IMR-90 (cell line): ENCODE data around the gene MRPS9. TPM values are rescaled to one million over a fixed set of nuclear protein-coding genes. Genes with fewer than 3 reads are reported as not detected.

Experiments used
- ATAC-seq: fragments of 200-7000 bp; cut with Tn5 transposase; 2 replicates; pipeline ENCODE4 v1.9.1; 2020; ENCODE audit warnings: low read depth, mild to moderate bottlenecking, moderate library complexity
- BruUV-seq: library from RNA; stranded (reverse); fragments of 400-500 nt; replicated peaks from 2 replicates; lab custom pipeline; 2021; lab: Mats Ljungman, UMichigan
- CTCF ChIA-PET: fragments of 300-600 bp; formaldehyde crosslinking; extraction: SDS; loops from one replicate; lab custom pipeline; 2021; ENCODE audit warnings: antibody characterized with exemption; lab: Yijun Ruan, JAX
- POLR2A ChIA-PET: fragments of 300-600 bp; sonication (Branson Sonifier 250); formaldehyde crosslinking; loops from one replicate; lab custom pipeline; 2022; ENCODE audit warnings: antibody characterized with exemption; ENCODE audit not compliant: unreplicated experiment; lab: Charles Lee
- DNase-seq: peaks from one replicate; pipeline ENCODE4 v3.0.0; 2013
- H2AFZ ChIP-seq: replicated peaks from 2 replicates; pipeline ENCODE3; 2013; ENCODE audit warnings: low read length, mild to moderate bottlenecking; ENCODE audit not compliant: poor library complexity
- H2AK5ac ChIP-seq: 2 replicates; pipeline ENCODE4 v1.6.1; 2013; ENCODE audit warnings: low read depth, low read length, inconsistent platforms
- H2AK9ac ChIP-seq: replicated peaks from 2 replicates; pipeline ENCODE3; 2013; ENCODE audit warnings: mild to moderate bottlenecking, low read depth, low read length, moderate library complexity; ENCODE audit not compliant: poor library complexity
- H2BK120ac ChIP-seq: 2 replicates; pipeline ENCODE4 v1.6.1; 2013; ENCODE audit warnings: low read depth, low read length, inconsistent platforms
- H2BK15ac ChIP-seq: 3 replicates; pipeline ENCODE4 v1.6.1; 2013; ENCODE audit warnings: low read depth, low read length, inconsistent platforms
- H2BK20ac ChIP-seq: 2 replicates; pipeline ENCODE4 v1.6.1; 2013; ENCODE audit warnings: low read depth, mild to moderate bottlenecking, inconsistent platforms, low read length, moderate library complexity
- H2BK5ac ChIP-seq: 2 replicates; pipeline ENCODE4 v1.6.1; 2013; ENCODE audit warnings: mild to moderate bottlenecking, low read depth, low read length, inconsistent platforms; ENCODE audit not compliant: poor library complexity, severe bottlenecking
- H3K14ac ChIP-seq: replicated peaks from 2 replicates; pipeline ENCODE4 v1.6.1; 2013; ENCODE audit warnings: low read depth, low read length, inconsistent platforms
- H3K18ac ChIP-seq: 2 replicates; pipeline ENCODE4 v1.6.1; 2013; ENCODE audit warnings: low read depth, low read length, control low read depth
- H3K23ac ChIP-seq: 2 replicates; pipeline ENCODE4 v1.6.1; 2013; ENCODE audit warnings: low read depth, low read length, inconsistent platforms
- H3K27ac ChIP-seq: 2 replicates; pipeline ENCODE4 v1.5.1; 2013; ENCODE audit warnings: mild to moderate bottlenecking, control low read depth, low read length; ENCODE audit not compliant: insufficient read depth
- H3K27me3 ChIP-seq: 2 replicates; pipeline ENCODE4 v1.6.1; 2013; ENCODE audit warnings: low read length; ENCODE audit not compliant: control insufficient read depth, insufficient read depth
- H3K36me3 ChIP-seq: 2 replicates; pipeline ENCODE4 v1.6.1; 2013; ENCODE audit warnings: low read length, mixed read lengths; ENCODE audit not compliant: control insufficient read depth, insufficient read depth
- H3K4ac ChIP-seq: 2 replicates; pipeline ENCODE4 v1.6.1; 2013; ENCODE audit warnings: low read depth, low read length, inconsistent platforms
- H3K4me1 ChIP-seq: 2 replicates; pipeline ENCODE4 v1.6.1; 2013; ENCODE audit warnings: low read length, mixed read lengths; ENCODE audit not compliant: control insufficient read depth, insufficient read depth
- H3K4me2 ChIP-seq: 2 replicates; pipeline ENCODE4 v1.6.1; 2013; ENCODE audit warnings: low read depth, mild to moderate bottlenecking, control low read depth, low read length, moderate library complexity
- H3K4me3 ChIP-seq: 2 replicates; pipeline ENCODE4 v1.5.1; 2013; ENCODE audit warnings: low read depth, mild to moderate bottlenecking, control low read depth, low read length, moderate library complexity; ENCODE audit not compliant: insufficient read depth
- H3K56ac ChIP-seq: 2 replicates; pipeline ENCODE4 v1.6.1; 2013; ENCODE audit warnings: low read length, inconsistent platforms; ENCODE audit not compliant: insufficient read depth; ENCODE audit errors: extremely low read depth
- H3K79me1 ChIP-seq, 2 experiments: 2 replicates each; pipeline ENCODE4 v1.6.1; 2013; ENCODE audit warnings: low read length in 2 of 2, inconsistent platforms in 1 of 2, low read depth in 1 of 2
- H3K9ac ChIP-seq: 2 replicates; pipeline ENCODE4 v1.6.1; 2013; ENCODE audit warnings: low read depth, low read length, control low read depth
- H3K9me1 ChIP-seq: 2 replicates; pipeline ENCODE4 v1.6.1; 2013; ENCODE audit warnings: low read length, inconsistent platforms; ENCODE audit not compliant: insufficient read depth
- H3K9me3 ChIP-seq: 2 replicates; pipeline ENCODE4 v1.6.1; 2013; ENCODE audit warnings: low read length; ENCODE audit not compliant: control insufficient read depth, insufficient read depth
- H4K20me1 ChIP-seq: 2 replicates; pipeline ENCODE4 v1.6.1; 2013; ENCODE audit warnings: low read length, inconsistent platforms; ENCODE audit not compliant: insufficient read depth
- H4K5ac ChIP-seq: 2 replicates; pipeline ENCODE4 v1.6.1; 2013; ENCODE audit warnings: mild to moderate bottlenecking, low read depth, low read length, control low read depth
- H4K8ac ChIP-seq, 2 experiments: 2 replicates each; pipeline ENCODE4 v1.6.1; 2013; ENCODE audit warnings: low read depth in 2 of 2, low read length in 2 of 2, control low read depth in 1 of 2, inconsistent platforms in 1 of 2
- H4K91ac ChIP-seq: 2 replicates; pipeline ENCODE4 v1.6.1; 2013; ENCODE audit warnings: low read depth, low read length, inconsistent platforms; ENCODE audit not compliant: insufficient read depth
- BHLHE40 ChIP-seq: fragments of 150-350 bp; IDR thresholded peaks from 2 replicates; pipeline ENCODE4 v1.6.1; 2016; ENCODE audit warnings: mild to moderate bottlenecking, low read depth, low read length
- CEBPB ChIP-seq: IDR thresholded peaks from 2 replicates; pipeline ENCODE4 v1.6.1; 2012; ENCODE audit warnings: low read depth, low read length, improper control_type of control experiment
- CHD1 ChIP-seq: IDR thresholded peaks from 2 replicates; pipeline ENCODE4 v1.6.1; 2012; ENCODE audit warnings: low read depth, low read length, improper control_type of control experiment
- FOS ChIP-seq: fragments of 150-350 bp; IDR thresholded peaks from 2 replicates; pipeline ENCODE4 v1.6.1; 2016; ENCODE audit warnings: low read depth, low read length
- MAFK ChIP-seq: IDR thresholded peaks from 2 replicates; pipeline ENCODE4 v1.6.1; 2012; ENCODE audit warnings: low read depth, low read length, improper control_type of control experiment
- MAZ ChIP-seq: IDR thresholded peaks from 2 replicates; pipeline ENCODE4 v1.6.1; 2012; ENCODE audit warnings: low read depth, mild to moderate bottlenecking, low read length, improper control_type of control experiment, moderate library complexity, borderline replicate concordance
- MXI1 ChIP-seq: IDR thresholded peaks from 2 replicates; pipeline ENCODE4 v1.6.1; 2012; ENCODE audit warnings: low read depth, mild to moderate bottlenecking, low read length, moderate library complexity, borderline replicate concordance
- NFE2L2 ChIP-seq: fragments of 150-350 bp; IDR thresholded peaks from 2 replicates; pipeline ENCODE4 v1.6.1; 2016; ENCODE audit warnings: low read depth, mild to moderate bottlenecking, low read length
- POLR2A ChIP-seq: IDR thresholded peaks from 2 replicates; pipeline ENCODE4 v1.6.1; 2012; ENCODE audit warnings: mild to moderate bottlenecking, low read depth, low read length
- RAD21 ChIP-seq: IDR thresholded peaks from 2 replicates; pipeline ENCODE4 v1.6.1; 2012; ENCODE audit warnings: low read length, improper control_type of control experiment
- RCOR1 ChIP-seq: IDR thresholded peaks from 2 replicates; pipeline ENCODE4 v1.6.1; 2012; ENCODE audit warnings: mild to moderate bottlenecking, low read length, improper control_type of control experiment; ENCODE audit not compliant: insufficient replicate concordance
- RFX5 ChIP-seq: IDR thresholded peaks from 2 replicates; pipeline ENCODE4 v1.8.0; 2012; ENCODE audit warnings: low read depth, mild to moderate bottlenecking, low read length, moderate library complexity
- SMC3 ChIP-seq: fragments of 150-350 bp; IDR thresholded peaks from 2 replicates; pipeline ENCODE4 v1.6.1; 2016; ENCODE audit warnings: low read depth, mild to moderate bottlenecking, antibody characterized with exemption, low read length, moderate library complexity
- WGBS, 2 experiments: methylation state at CpG; one replicate each; pipeline versions ENCODE4 v1.1.5 to v1.1.7; 2013; ENCODE audit warnings: missing lambda C conversion rate in 2 of 2; ENCODE audit not compliant: insufficient read length in 1 of 2; ENCODE audit errors: extremely low coverage in 2 of 2; 5-methylcytosine and 5-hydroxymethylcytosine counted together
- dilution Hi-C: fragments of 300-500 bp; cut with HindIII; formaldehyde crosslinking; loops from one replicate; pipeline ENCODE4 v1.14.3; 2018; ENCODE audit warnings: low sequenced_read_pairs; ENCODE audit not compliant: unreplicated experiment
- in situ Hi-C: fragments of 300-500 bp; cut with MboI; formaldehyde crosslinking; loops from 3 replicates; pipeline ENCODE4 v1.14.3; 2019; ENCODE audit warnings: low sequenced_read_pairs, inconsistent platforms, mixed read lengths
- intact Hi-C: fragments of 100-400 bp; cut with micrococcal nuclease; formaldehyde crosslinking; loops from 2 replicates; pipeline ENCODE4 v1.10.0; 2022
- polyA plus RNA-seq, 3 experiments: library from polyadenylated mRNA; depleted of rRNA; stranded (reverse); fragments of >200 nt; gene quantifications; 2 replicates each; pipeline ENCODE4 v1.2.3, GENCODE V29; 2012; ENCODE audit warnings: low replicate concordance in 1 of 3
- total RNA-seq: library from RNA; depleted of rRNA; stranded (reverse); fragments of >200 nt; gene quantifications from 2 replicates; pipeline ENCODE4 v1.2.3, GENCODE V29; 2012
- TF ChIP-seq, protein P1 (sequence below): fragments of 150-350 bp; IDR thresholded peaks from 2 replicates; pipeline ENCODE4 v1.6.1; 2016; ENCODE audit warnings: low read depth, mild to moderate bottlenecking, low read length, moderate library complexity, borderline replicate concordance
- TF ChIP-seq, protein P2 (sequence below): conservative IDR thresholded peaks from 2 replicates; pipeline ENCODE4 v1.5.1; 2012; ENCODE audit warnings: mild to moderate bottlenecking, low read depth, low read length, improper control_type of control experiment
- TF ChIP-seq, protein P3 (sequence below): fragments of 150-350 bp; IDR thresholded peaks from 2 replicates; pipeline ENCODE4 v1.6.1; 2017; ENCODE audit warnings: mild to moderate bottlenecking, antibody characterized with exemption, low read length, low read depth

Gene MRPS9
- total and polyA plus RNA-seq, 2 of the 4 experiments (the other 2 are of a cell fraction) = 20.6 to 27.7 TPM

DNA sequence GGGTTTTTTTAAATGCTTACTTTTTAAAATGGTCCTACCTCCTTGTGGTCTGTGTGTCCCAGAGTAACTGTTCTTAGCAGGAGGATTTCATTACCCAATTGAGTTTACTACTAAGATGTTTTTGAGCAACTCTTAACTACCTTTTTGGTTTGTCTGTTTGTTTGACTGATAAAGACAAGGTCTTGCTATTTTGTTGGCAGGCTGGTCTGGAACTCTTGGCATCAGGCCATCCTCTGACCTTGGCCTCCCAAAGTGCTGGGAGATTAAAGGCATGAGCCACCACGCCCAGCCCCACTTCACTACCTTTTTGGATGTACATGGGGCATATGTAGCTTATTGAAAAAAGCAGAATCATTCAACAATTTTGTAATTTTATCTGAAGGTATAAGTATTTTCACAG is 14.9 kb downstream of the MRPS9 start:
- Histone ChIP-seq H3K9ac (no peak overlapping the region), H3K4me1 (no peaks in the 10 kb centered on the region), H3K27ac (no peak overlapping the region), H3K4ac (no peak overlapping the region), H3K79me1 (peaks cover 12% of the 10 kb centered on the region in 2 experiments), H3K9me1 (no peaks in the 10 kb centered on the region; the same call in 1 of the 2 replicates), H3K4me3 (no peak overlapping the region), H3K27me3 (no peaks in the 10 kb centered on the region), H2BK5ac (no peak overlapping the region), H2BK120ac (no peak overlapping the region), H2AK5ac (no peak overlapping the region), H3K56ac (no peak overlapping the region), H3K4me2 (no peak overlapping the region), H3K23ac (no peak overlapping the region), H2AK9ac (no peak overlapping the region), H3K36me3 (no peaks in the 10 kb centered on the region), H4K5ac (no peak overlapping the region), H4K20me1 (no peaks in the 10 kb centered on the region), H2AFZ (no peak overlapping the region), H3K18ac (no peak overlapping the region), H3K14ac (no peak overlapping the region), H2BK15ac (no peak overlapping the region), H3K9me3 (no peaks in the 10 kb centered on the region), H4K91ac (no peak overlapping the region), H4K8ac (no peak overlapping the region), H2BK20ac (no peak overlapping the region)
- no CpG with 5 or more reads among the region's 1 CpG for WGBS, 2 experiments
- intact Hi-C loops (no loop called here), dilution Hi-C loops (no loop called here), in situ Hi-C loops (no loop called here)
- POLR2A ChIA-PET = no interaction called here
- CTCF ChIA-PET = no interaction called here
- ATAC-seq (no peak), DNase-seq (no peak)
- no peak for TF ChIP-seq MAFK
- no peak for TF ChIP-seq CEBPB
- TF ChIP-seq RAD21 = no peak
- no peak for TF ChIP-seq MAZ
- no peak for TF ChIP-seq POLR2A
- TF ChIP-seq, protein P1, sequence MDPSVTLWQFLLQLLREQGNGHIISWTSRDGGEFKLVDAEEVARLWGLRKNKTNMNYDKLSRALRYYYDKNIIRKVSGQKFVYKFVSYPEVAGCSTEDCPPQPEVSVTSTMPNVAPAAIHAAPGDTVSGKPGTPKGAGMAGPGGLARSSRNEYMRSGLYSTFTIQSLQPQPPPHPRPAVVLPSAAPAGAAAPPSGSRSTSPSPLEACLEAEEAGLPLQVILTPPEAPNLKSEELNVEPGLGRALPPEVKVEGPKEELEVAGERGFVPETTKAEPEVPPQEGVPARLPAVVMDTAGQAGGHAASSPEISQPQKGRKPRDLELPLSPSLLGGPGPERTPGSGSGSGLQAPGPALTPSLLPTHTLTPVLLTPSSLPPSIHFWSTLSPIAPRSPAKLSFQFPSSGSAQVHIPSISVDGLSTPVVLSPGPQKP = no peak
- TF ChIP-seq RCOR1 = no peak
- TF ChIP-seq, protein P2, sequence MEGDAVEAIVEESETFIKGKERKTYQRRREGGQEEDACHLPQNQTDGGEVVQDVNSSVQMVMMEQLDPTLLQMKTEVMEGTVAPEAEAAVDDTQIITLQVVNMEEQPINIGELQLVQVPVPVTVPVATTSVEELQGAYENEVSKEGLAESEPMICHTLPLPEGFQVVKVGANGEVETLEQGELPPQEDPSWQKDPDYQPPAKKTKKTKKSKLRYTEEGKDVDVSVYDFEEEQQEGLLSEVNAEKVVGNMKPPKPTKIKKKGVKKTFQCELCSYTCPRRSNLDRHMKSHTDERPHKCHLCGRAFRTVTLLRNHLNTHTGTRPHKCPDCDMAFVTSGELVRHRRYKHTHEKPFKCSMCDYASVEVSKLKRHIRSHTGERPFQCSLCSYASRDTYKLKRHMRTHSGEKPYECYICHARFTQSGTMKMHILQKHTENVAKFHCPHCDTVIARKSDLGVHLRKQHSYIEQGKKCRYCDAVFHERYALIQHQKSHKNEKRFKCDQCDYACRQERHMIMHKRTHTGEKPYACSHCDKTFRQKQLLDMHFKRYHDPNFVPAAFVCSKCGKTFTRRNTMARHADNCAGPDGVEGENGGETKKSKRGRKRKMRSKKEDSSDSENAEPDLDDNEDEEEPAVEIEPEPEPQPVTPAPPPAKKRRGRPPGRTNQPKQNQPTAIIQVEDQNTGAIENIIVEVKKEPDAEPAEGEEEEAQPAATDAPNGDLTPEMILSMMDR = no peak
- TF ChIP-seq NFE2L2 = no peak
- TF ChIP-seq SMC3 = no peak
- TF ChIP-seq MXI1 = no peak
- no peak for TF ChIP-seq BHLHE40
- TF ChIP-seq CHD1 = no peak
- TF ChIP-seq, protein P3, sequence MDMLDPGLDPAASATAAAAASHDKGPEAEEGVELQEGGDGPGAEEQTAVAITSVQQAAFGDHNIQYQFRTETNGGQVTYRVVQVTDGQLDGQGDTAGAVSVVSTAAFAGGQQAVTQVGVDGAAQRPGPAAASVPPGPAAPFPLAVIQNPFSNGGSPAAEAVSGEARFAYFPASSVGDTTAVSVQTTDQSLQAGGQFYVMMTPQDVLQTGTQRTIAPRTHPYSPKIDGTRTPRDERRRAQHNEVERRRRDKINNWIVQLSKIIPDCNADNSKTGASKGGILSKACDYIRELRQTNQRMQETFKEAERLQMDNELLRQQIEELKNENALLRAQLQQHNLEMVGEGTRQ = no peak
- no peak for TF ChIP-seq FOS
- TF ChIP-seq RFX5 = no peak
- no TSS peak for BruUV-seq
